Stomach (tissue), 9 donors: ENCODE measurements around the gene GTPBP8. TPM values are rescaled to one million over a fixed set of nuclear protein-coding genes. Genes with fewer than 3 reads are reported as not detected.
A peak's percentile ranks its signal among the peaks of the same experiment; 100 is the strongest.

Source experiments
- DNase-seq, 2 donors: peaks; one replicate each; pipeline versions ENCODE4 v3.0.0 to v3.0.0-alpha.2; 2013 to 2019
- H3K27ac ChIP-seq, 5 donors: fragments of 200-600 bp in 4 of 5; sonication (generic) in 4 of 5; one replicate each; pipeline ENCODE4 v1.5.1; 2013 to 2019; ENCODE audit warnings: mild to moderate bottlenecking in 1 of 5, moderate library complexity in 1 of 5
- H3K27me3 ChIP-seq, 3 donors: fragments of 200-600 bp; sonication (generic); one replicate each; pipeline ENCODE4 v1.5.1; 2017 to 2019; ENCODE audit warnings: mixed run types in 1 of 3
- H3K36me3 ChIP-seq, 4 donors: fragments of 200-600 bp; sonication (generic); 1 replicate in 3 of 4; 2 replicates in 1 of 4; pipeline ENCODE4 v1.5.1; 2016 to 2019
- H3K4me1 ChIP-seq, 4 donors: fragments of 200-600 bp; sonication (generic); one replicate each; pipeline ENCODE4 v1.5.1; 2016 to 2019
- H3K4me3 ChIP-seq, 4 donors: fragments of 200-600 bp; sonication (generic) in 3 of 4; one replicate each; pipeline ENCODE4 v1.5.1; 2016 to 2019; ENCODE audit warnings: mild to moderate bottlenecking in 1 of 4
- H3K9me3 ChIP-seq, 4 donors: fragments of 200-600 bp; sonication (generic); one replicate each; pipeline ENCODE4 v1.5.1; 2016 to 2019
- EP300 ChIP-seq: sonication (generic); formaldehyde crosslinking; IDR thresholded peaks from one replicate; pipeline ENCODE4 v1.6.1; 2017; ENCODE audit warnings: antibody characterized with exemption
- POLR2A ChIP-seq, 4 donors: fragments of 450-650 bp; IDR thresholded peaks; one replicate each; pipeline ENCODE4 v1.6.1; 2016; ENCODE audit warnings: antibody characterized with exemption in 4 of 4, control low read depth in 2 of 4, mild to moderate bottlenecking in 1 of 4, moderate library complexity in 1 of 4
- POLR2AphosphoS5 ChIP-seq, 3 donors: sonication (generic); formaldehyde crosslinking; IDR thresholded peaks; one replicate each; pipeline ENCODE4 v1.6.1; 2016; ENCODE audit warnings: antibody characterized with exemption in 3 of 3
- WGBS, 5 donors: extraction: QIAGEN DNeasy Blood & Tissue Kit in 3 of 5; methylation state at CpG; one replicate each; pipeline versions ENCODE4 v1.1.5 to v1.1.7; 2013 to 2018; 5-methylcytosine and 5-hydroxymethylcytosine counted together
- intact Hi-C: fragments of 100-400 bp; cut with DNase I; formaldehyde crosslinking; loops from one replicate; pipeline ENCODE4 v1.15.1; 2023; ENCODE audit warnings: low total_unique reads
- polyA plus RNA-seq, 3 donors: library from polyadenylated mRNA; stranded (reverse); fragments of 200-250 nt; gene quantifications; one replicate each; pipeline ENCODE4 v1.2.3, GENCODE V29; 2013
- total RNA-seq, 5 donors: library from RNA; depleted of rRNA; stranded (reverse); fragments of >200 nt; gene quantifications; one replicate each; pipeline versions ENCODE4 v1.1.0 to v1.2.3, GENCODE V29; 2014 to 2016
- TF ChIP-seq, protein P1 (sequence below), 7 experiments: fragments of 450-650 bp in 4 of 7; fragments of 200-600 bp in 3 of 7; sonication (generic) in 3 of 7; IDR thresholded peaks; one replicate each; pipeline ENCODE4 v1.5.1; 2016 to 2019; ENCODE audit warnings: antibody characterized with exemption in 7 of 7, control low read depth in 2 of 7, mild to moderate bottlenecking in 1 of 7
- donor health status: healthy with polysubstance abuse.
- donor health status: Bipolar disorder and iron deficiency.
- donor health status: healthy.

The GTPBP8 gene
- total and polyA plus RNA-seq, 8 donors: 7.5 to 19.8 (median 12.6) TPM; not detected in 1

DNA sequence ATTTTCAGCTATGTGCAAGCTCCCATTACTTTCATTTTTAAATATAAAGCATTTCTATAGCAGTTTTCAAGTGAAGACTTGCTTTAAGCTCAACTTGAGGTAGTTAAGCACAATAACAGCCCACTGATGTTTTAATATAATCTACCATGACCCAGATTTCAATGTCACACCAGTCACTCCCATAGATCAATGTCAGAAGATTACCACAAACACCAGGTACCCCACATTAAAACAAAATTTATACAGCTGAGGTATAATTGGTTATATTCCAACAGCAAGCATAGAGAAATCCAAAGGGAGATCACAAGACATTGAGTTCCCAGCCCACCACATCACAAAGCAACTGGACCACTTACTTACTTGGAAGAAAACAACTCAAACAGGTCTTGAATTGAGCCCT, 22.8 kb downstream of the GTPBP8 start:
- no peak for DNase-seq
- Histone ChIP-seq H3K4me1 (peaks cover 4 to 41% (median 22%) of the 10 kb centered on the region in 4 donors), H3K4me3 (no peak overlapping the region), H3K27ac (no peak overlapping the region), H3K27me3 (no peaks in the 10 kb centered on the region), H3K36me3 (peaks cover 15 to 85% (median 69%) of the 10 kb centered on the region in 4 donors), H3K9me3 (no peaks in the 10 kb centered on the region)
- intact Hi-C loops: no loop called here
- TF ChIP-seq POLR2AphosphoS5 (IDR thresholded peaks at IDR 0.05) (no peak), POLR2A (IDR thresholded peaks at IDR 0.05) (no peak), EP300 (no peak)
- TF ChIP-seq, protein P1, sequence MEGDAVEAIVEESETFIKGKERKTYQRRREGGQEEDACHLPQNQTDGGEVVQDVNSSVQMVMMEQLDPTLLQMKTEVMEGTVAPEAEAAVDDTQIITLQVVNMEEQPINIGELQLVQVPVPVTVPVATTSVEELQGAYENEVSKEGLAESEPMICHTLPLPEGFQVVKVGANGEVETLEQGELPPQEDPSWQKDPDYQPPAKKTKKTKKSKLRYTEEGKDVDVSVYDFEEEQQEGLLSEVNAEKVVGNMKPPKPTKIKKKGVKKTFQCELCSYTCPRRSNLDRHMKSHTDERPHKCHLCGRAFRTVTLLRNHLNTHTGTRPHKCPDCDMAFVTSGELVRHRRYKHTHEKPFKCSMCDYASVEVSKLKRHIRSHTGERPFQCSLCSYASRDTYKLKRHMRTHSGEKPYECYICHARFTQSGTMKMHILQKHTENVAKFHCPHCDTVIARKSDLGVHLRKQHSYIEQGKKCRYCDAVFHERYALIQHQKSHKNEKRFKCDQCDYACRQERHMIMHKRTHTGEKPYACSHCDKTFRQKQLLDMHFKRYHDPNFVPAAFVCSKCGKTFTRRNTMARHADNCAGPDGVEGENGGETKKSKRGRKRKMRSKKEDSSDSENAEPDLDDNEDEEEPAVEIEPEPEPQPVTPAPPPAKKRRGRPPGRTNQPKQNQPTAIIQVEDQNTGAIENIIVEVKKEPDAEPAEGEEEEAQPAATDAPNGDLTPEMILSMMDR (IDR thresholded peaks at IDR 0.05): no peak

DNA sequence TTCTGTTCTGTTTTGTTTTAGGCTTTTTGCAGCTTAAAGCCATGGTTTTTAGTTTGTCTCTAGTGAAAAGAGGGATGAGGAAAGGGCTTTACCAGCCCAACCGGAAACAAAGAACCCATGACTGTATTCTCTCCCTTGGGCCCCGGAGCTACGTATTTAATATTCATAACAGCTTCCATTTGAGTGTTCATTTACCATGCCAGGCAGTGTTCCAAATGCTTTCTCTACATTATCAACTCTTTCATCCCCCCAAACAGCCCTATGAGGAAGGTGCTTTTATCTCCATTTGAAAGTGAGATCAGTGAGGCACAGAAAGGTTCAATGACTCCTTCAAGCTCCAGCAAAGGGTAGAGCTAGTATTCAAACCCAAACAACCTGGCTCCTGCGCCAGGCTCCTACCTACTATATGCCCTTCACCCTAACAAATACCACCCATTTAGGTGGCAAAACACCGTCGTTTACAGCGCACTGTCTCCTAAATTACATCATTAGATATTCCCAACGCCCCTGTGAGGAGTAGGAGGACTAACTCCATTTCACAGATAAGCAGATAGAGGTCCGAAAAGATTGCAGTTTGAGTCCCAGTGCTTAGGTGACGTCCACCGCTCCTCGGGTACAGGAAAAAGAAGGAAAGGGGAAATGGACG, 27.9 kb downstream of the GTPBP8 start:
- peaks cover 6 to 37% (median 30%) of the 10 kb centered on the region in 4 donors for H3K36me3 ChIP-seq
- DNase-seq: peak in 1 of 2 donors; percentile 58
- intact Hi-C loops: no loop called here
- TF ChIP-seq, protein P1 (IDR thresholded peaks at IDR 0.05): no peak
- TF ChIP-seq POLR2AphosphoS5 (IDR thresholded peaks at IDR 0.05): no peak
- TF ChIP-seq EP300: no peak
- TF ChIP-seq POLR2A (IDR thresholded peaks at IDR 0.05): no peak
- H3K27ac ChIP-seq: peak overlapping the region; percentile 95 to 98 (median 96)
- H3K9me3 ChIP-seq: no peaks in the 10 kb centered on the region
- peak overlapping the region; percentile 81 to 95 (median 88) for H3K4me3 ChIP-seq
- peaks cover 7 to 52% (median 25%) of the 10 kb centered on the region in 4 donors for H3K4me1 ChIP-seq
- 2 to 6% (median 4%) methylated on average over 13 of the region's 13 CpGs for WGBS, 5 donors
- H3K27me3 ChIP-seq: no peaks in the 10 kb centered on the region

DNA sequence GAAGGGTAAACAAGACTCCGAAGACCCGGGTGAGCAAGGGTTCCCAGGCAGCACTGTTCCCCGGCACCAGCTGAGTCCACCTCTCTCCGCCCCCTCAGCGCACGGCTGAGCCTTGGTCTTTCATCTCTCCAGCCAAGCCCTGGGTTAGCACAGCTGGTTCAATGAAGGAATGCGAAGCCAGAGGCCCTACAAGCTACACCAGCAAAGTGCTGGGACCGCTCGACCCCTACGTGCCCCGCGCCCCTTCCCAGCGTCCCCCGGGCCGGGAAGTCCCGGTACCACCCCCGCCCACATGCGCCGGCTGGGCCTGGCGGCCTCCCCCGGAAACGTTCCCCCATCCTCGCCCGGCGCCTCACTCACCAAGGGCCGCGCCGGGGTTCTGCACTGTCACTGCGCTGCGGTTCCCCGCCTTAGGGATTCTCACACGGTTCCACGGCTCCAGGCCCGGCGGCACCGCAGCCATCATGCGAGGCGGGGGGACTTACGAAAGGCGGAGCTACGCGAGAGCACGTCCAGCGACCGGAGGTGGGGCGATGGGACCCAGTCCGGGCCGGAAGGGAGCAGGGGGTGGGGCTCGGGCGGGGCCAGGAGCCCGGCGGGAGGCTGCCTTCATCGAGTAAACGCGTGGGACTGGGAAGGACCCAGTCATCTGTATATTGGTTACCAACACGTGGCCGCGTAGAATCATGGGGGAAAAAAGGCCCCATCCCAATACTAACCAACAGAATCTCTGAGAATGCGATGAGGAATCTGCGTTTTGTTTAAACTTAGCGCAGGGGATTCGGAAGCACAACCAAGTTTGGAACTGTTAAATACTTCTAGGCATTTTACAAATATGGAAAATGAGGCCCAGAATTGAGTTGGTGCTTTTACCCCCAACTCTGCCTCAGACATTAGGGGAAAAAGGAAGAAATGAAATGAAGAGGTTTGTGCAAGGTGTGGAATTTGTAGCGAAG, 28.7 kb downstream of the GTPBP8 start:
- TF ChIP-seq EP300 (no peak), POLR2AphosphoS5 (IDR thresholded peaks at IDR 0.05) (peak; percentile 53 to 89 (median 83)), POLR2A (IDR thresholded peaks at IDR 0.05) (no peak)
- TF ChIP-seq, protein P1 (IDR thresholded peaks at IDR 0.05): no peak
- no peaks in the 10 kb centered on the region for H3K9me3 ChIP-seq
- intact Hi-C loops: no loop called here
- DNase-seq: peak; percentile 89 to 98
- peaks cover 7 to 47% (median 22%) of the 10 kb centered on the region in 4 donors for H3K4me1 ChIP-seq
- H3K27me3 ChIP-seq: no peaks in the 10 kb centered on the region
- peaks cover 6 to 29% (median 23%) of the 10 kb centered on the region in 4 donors for H3K36me3 ChIP-seq
- 3 to 8% (median 4%) methylated on average over 18 to 63 of the region's 63 CpGs for WGBS, 5 donors
- peak overlapping the region; percentile 95 to 98 (median 96) for H3K27ac ChIP-seq
- H3K4me3 ChIP-seq: peak overlapping the region; percentile 81 to 95 (median 88)

DNA sequence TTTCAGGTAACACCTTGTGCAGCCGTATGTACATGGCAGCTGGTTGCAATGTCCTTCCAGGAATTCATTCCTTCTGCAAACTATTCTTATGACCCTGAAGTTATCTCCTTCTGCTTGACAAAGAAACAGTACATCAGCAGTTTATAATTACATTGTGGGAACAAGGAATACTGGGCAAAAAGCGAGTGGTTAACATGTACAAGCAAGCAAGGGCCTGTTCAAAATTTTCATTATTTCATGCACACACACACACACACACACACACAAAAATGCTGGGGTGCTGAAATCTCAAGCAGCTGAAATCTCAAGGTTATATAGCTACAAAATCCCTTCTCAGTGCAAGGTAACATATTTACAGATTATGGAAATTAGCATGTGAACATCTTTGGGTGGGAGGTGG, 30.7 kb downstream of the GTPBP8 start:
- 67 to 88% (median 77%) methylated on average over 2 of the region's 2 CpGs for WGBS, 5 donors
- no peak overlapping the region for H3K4me3 ChIP-seq
- no peak for DNase-seq
- TF ChIP-seq, protein P1 (IDR thresholded peaks at IDR 0.05): no peak
- TF ChIP-seq POLR2A (IDR thresholded peaks at IDR 0.05) (no peak), EP300 (no peak), POLR2AphosphoS5 (IDR thresholded peaks at IDR 0.05) (no peak)
- H3K27ac ChIP-seq: no peak overlapping the region
- H3K4me1 ChIP-seq: peaks cover 7 to 33% (median 18%) of the 10 kb centered on the region in 4 donors
- H3K9me3 ChIP-seq: no peaks in the 10 kb centered on the region
- intact Hi-C loops: no loop called here
- no peaks in the 10 kb centered on the region for H3K27me3 ChIP-seq
- H3K36me3 ChIP-seq: peaks cover 5 to 9% (median 5%) of the 10 kb centered on the region in 4 donors
